ENCODE results near the gene BTK. TPM values are rescaled to one million over a fixed set of nuclear protein-coding genes. Genes with fewer than 3 reads are reported as not detected.

BTK gene
- total RNA-seq, 1 experiment from 2014 or later = not detected

- POLR2A ChIA-PET (ENCODE audit: unreplicated experiment) = no interaction called here
- Histone ChIP-seq H2AFZ (ENCODE audit: low read length) (no peak overlapping the region), H3K9ac (ENCODE audit: low read length) (no peak overlapping the region), H3K4me2 (ENCODE audit: low read length) (no peak overlapping the region), H3K9me3 (ENCODE audit: low read length) (no peaks in the 10 kb centered on the region), H3K36me3 (ENCODE audit: low read depth, low read length) (no peaks in the 10 kb centered on the region), H4K20me1 (ENCODE audit: low read length) (no peaks in the 10 kb centered on the region), H3K4me1 (ENCODE audit: insufficient read depth, low read length) (no peaks in the 10 kb centered on the region), H3F3A (ENCODE audit: low read length, unreplicated experiment) (no peaks in the 10 kb centered on the region), H3K27me3 (ENCODE audit: low read length) (peaks cover 5% of the 10 kb centered on the region; the same call in 1 of the 2 replicates), H3K9me2 (replicated peaks; ENCODE audit: low read length) (no peaks in the 10 kb centered on the region), H3K79me2 (ENCODE audit: low read length) (no peaks in the 10 kb centered on the region), H3K27ac (ENCODE audit: low read length) (no peak overlapping the region), H3K4me3 (ENCODE audit: low read length) (no peak overlapping the region)
- no TSS peak for BruUV-seq (replicated peaks)
- no peak for DNase-seq
- CTCF ChIA-PET = no interaction called here
- ATAC-seq = no peak
- intact Hi-C loops (cut with micrococcal nuclease) = no loop called here
- TF ChIP-seq CTCF (conservative IDR thresholded peaks at IDR 0.05; ENCODE audit: low read depth, low read length) = no peak
- TF ChIP-seq EZH2phosphoT487 (IDR thresholded peaks at IDR 0.05; ENCODE audit: borderline replicate concordance, low read length) = no peak
- TF ChIP-seq EZH2 (IDR thresholded peaks at IDR 0.05; ENCODE audit: low read length, unreplicated experiment) = no peak
Observed at GRCh38 chrX:101365301-101365795, 20.6 kb downstream of the BTK start.

GRCh38 chrX:101362757-101363156, 23.2 kb downstream of the BTK start:
- intact Hi-C loops (cut with micrococcal nuclease) = no loop called here
- Histone ChIP-seq H3K4me1 (ENCODE audit: insufficient read depth, low read length) (no peaks in the 10 kb centered on the region), H2AFZ (ENCODE audit: low read length) (no peak overlapping the region), H3K27me3 (ENCODE audit: low read length) (no peaks in the 10 kb centered on the region), H4K20me1 (ENCODE audit: low read length) (no peaks in the 10 kb centered on the region), H3K9me2 (replicated peaks; ENCODE audit: low read length) (no peaks in the 10 kb centered on the region), H3K9me3 (ENCODE audit: low read length) (no peaks in the 10 kb centered on the region), H3K27ac (ENCODE audit: low read length) (no peak overlapping the region), H3K4me3 (ENCODE audit: low read length) (no peak overlapping the region), H3K9ac (ENCODE audit: low read length) (no peak overlapping the region), H3K36me3 (ENCODE audit: low read depth, low read length) (no peaks in the 10 kb centered on the region), H3K4me2 (ENCODE audit: low read length) (no peak overlapping the region), H3F3A (ENCODE audit: low read length, unreplicated experiment) (no peaks in the 10 kb centered on the region), H3K79me2 (ENCODE audit: low read length) (no peaks in the 10 kb centered on the region)
- CTCF ChIA-PET = no interaction called here
- BruUV-seq (replicated peaks) = no TSS peak
- POLR2A ChIA-PET (ENCODE audit: unreplicated experiment) = no interaction called here
- DNase-seq (no peak), ATAC-seq (no peak)
- TF ChIP-seq EZH2phosphoT487 (IDR thresholded peaks at IDR 0.05; ENCODE audit: borderline replicate concordance, low read length) = no peak
- no peak for TF ChIP-seq EZH2 (IDR thresholded peaks at IDR 0.05; ENCODE audit: low read length, unreplicated experiment)
- TF ChIP-seq CTCF (conservative IDR thresholded peaks at IDR 0.05; ENCODE audit: low read depth, low read length) = no peak

DNA sequence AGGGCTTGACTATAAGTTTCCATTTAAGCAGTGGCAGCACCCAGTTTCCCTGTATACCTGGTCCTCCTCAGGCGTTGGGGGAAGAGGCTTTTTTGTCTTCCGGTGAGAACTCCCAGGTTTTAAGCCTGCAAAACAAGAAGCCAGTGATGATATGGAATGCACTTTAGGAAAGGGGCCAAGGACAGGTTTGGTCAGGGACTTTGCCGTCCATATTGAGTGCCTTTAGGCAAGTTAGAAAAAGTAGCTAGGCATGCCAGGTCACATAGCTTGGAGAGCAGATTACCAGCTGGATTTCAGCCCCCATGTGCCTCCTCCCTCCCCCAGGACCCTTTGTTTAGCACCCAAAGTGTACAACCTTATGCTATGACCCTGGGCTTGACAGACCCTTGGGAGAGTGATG, 23.9 kb downstream of the BTK start:
- no peaks in the 10 kb centered on the region for H4K20me1 ChIP-seq (ENCODE audit: low read length)
- no peak overlapping the region for H3K9ac ChIP-seq (ENCODE audit: low read length)
- no TSS peak for BruUV-seq (replicated peaks)
- H3K4me3 ChIP-seq (ENCODE audit: low read length) = no peak overlapping the region
- ATAC-seq (no peak), DNase-seq (no peak)
- no peaks in the 10 kb centered on the region for H3K27me3 ChIP-seq (ENCODE audit: low read length)
- TF ChIP-seq EZH2phosphoT487 (IDR thresholded peaks at IDR 0.05; ENCODE audit: borderline replicate concordance, low read length) (no peak), EZH2 (IDR thresholded peaks at IDR 0.05; ENCODE audit: low read length, unreplicated experiment) (no peak), CTCF (conservative IDR thresholded peaks at IDR 0.05; ENCODE audit: low read depth, low read length) (no peak)
- intact Hi-C loops (cut with micrococcal nuclease) = no loop called here
- CTCF ChIA-PET = no interaction called here
- H3K4me1 ChIP-seq (ENCODE audit: insufficient read depth, low read length) = no peaks in the 10 kb centered on the region
- H3K27ac ChIP-seq (ENCODE audit: low read length) = no peak overlapping the region
- no peaks in the 10 kb centered on the region for H3K36me3 ChIP-seq (ENCODE audit: low read depth, low read length)
- H2AFZ ChIP-seq (ENCODE audit: low read length) = no peak overlapping the region
- H3F3A ChIP-seq (ENCODE audit: low read length, unreplicated experiment) = no peaks in the 10 kb centered on the region
- no peaks in the 10 kb centered on the region for H3K9me2 ChIP-seq (replicated peaks; ENCODE audit: low read length)
- no peaks in the 10 kb centered on the region for H3K79me2 ChIP-seq (ENCODE audit: low read length)
- H3K4me2 ChIP-seq (ENCODE audit: low read length) = no peak overlapping the region
- no peaks in the 10 kb centered on the region for H3K9me3 ChIP-seq (ENCODE audit: low read length)
- POLR2A ChIA-PET (ENCODE audit: unreplicated experiment) = no interaction called here

Measured in PC-3 (cell line).